OCI-LY7 (cell line): Measurements from ENCODE around the gene USP31.

Source experiments
- CTCF ChIP-seq: fragments of 200-600 bp; sonication (generic); conservative IDR thresholded peaks from 2 replicates; pipeline ENCODE4 v1.5.1; 2014; ENCODE audit warnings: mild to moderate bottlenecking, antibody characterized with exemption, low read length, moderate library complexity, mixed read lengths
- EZH2phosphoT487 ChIP-seq: fragments of 200-600 bp; sonication (generic); IDR thresholded peaks from 2 replicates; pipeline ENCODE4 v1.6.1; 2018; ENCODE audit warnings: low read depth, borderline replicate concordance, mild to moderate bottlenecking, mixed run types, antibody characterized with exemption, low read length, moderate library complexity, mixed read lengths

DNA sequence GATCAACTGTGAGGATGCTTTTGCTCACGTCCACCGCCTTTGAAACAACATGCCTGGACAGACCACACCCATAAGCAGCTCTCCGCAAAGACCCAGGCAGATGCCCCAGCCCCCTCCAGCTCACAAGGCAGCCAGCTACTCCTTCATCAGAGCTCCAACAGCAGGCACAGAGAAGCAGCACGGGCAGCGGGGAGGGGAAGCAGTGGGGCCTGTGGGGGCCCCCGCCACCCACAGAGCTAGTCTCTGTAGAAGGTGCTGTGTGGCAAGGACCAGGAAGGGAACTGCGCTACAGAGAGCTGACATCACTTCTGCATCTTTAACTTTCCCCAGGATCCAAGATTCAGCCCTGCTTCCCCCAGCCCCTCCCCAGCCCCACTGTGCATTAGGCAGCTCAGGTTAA, 23.3 kb upstream of the USP31 start:
- TF ChIP-seq CTCF = no peak
- no peak for TF ChIP-seq EZH2phosphoT487
